CD4-positive, alpha-beta T cell treated with Interferon alpha-2 for 1 hour (primary cell): ENCODE results near the gene EXO1.
"Not testable (repeated sequence)": the region's sequence is repeated elsewhere in the genome, so short reads cannot be mapped to it uniquely, and the experiment has no call there.

ENCODE experiments used
- DNase-seq, 2 donors: peaks; one replicate each; pipeline ENCODE4 v3.0.0-alpha.2; 2020 to 2022

EXO1 gene

GRCh38 chr1:241837416-241837815, 10.6 kb upstream of the EXO1 start:
- no peak for DNase-seq

GRCh38 chr1:241837901-241838300, 10.1 kb upstream of the EXO1 start:
- DNase-seq = no peak

GRCh38 chr1:241838897-241839296, 9.1 kb upstream of the EXO1 start:
- DNase-seq = no peak

- no peak for DNase-seq
These were observed 8.5 kb upstream of the EXO1 start for GRCh38 chr1:241839369-241839979.

GRCh38 chr1:241840164-241840563, 7.8 kb upstream of the EXO1 start:
- no peak for DNase-seq

GRCh38 chr1:241841691-241842090, 6.3 kb upstream of the EXO1 start:
- DNase-seq = no peak

- no peak for DNase-seq
These were observed 5.4 kb upstream of the EXO1 start for GRCh38 chr1:241842565-241842964.

GRCh38 chr1:241844593-241844992, 3.4 kb upstream of the EXO1 start:
- no peak for DNase-seq

- DNase-seq = no peak
These were observed 1.6 kb upstream of the EXO1 start for GRCh38 chr1:241846375-241846774.

- no peak for DNase-seq
These were observed 1.0 kb upstream of the EXO1 start for GRCh38 chr1:241846862-241847539.

GRCh38 chr1:241847540-241847795, 536 bp upstream of the EXO1 start:
- no peak for DNase-seq

- DNase-seq = no peak
These were observed 811 bp downstream of the EXO1 start for GRCh38 chr1:241848686-241849344.

GRCh38 chr1:241849345-241849695, 1.3 kb downstream of the EXO1 start:
- no peak for DNase-seq

- DNase-seq = not testable (repeated sequence)
These were observed 7.6 kb downstream of the EXO1 start for GRCh38 chr1:241855545-241856140.

- DNase-seq = no peak
These were observed 9.1 kb downstream of the EXO1 start for GRCh38 chr1:241857131-241857530.

GRCh38 chr1:241860922-241861321, 12.9 kb downstream of the EXO1 start:
- DNase-seq = no peak

- DNase-seq = no peak
These were observed 21.0 kb downstream of the EXO1 start for GRCh38 chr1:241869022-241869421.

GRCh38 chr1:241870336-241870735, 22.3 kb downstream of the EXO1 start:
- no peak for DNase-seq

- DNase-seq = no peak
These were observed 22.9 kb downstream of the EXO1 start for GRCh38 chr1:241870746-241871430.

- DNase-seq = no peak
These were observed 33.4 kb downstream of the EXO1 start for GRCh38 chr1:241881440-241881839.

- DNase-seq = no peak
These were observed 35.2 kb downstream of the EXO1 start for GRCh38 chr1:241883159-241883558.

- DNase-seq = no peak
These were observed 40.2 kb downstream of the EXO1 start for GRCh38 chr1:241888232-241888631.

GRCh38 chr1:241891296-241891695, 43.3 kb downstream of the EXO1 start:
- no peak for DNase-seq

GRCh38 chr1:241894016-241894415, 46.0 kb downstream of the EXO1 start:
- no peak for DNase-seq
